NCI-H2107 treated with DMSO at 0.1 percent for 48 hours (cell line): Measurements from ENCODE around the gene TSPYL4.

Experiments used
- DNase-seq: peaks from one replicate; lab custom pipeline; 2025; ENCODE audit not compliant: unreplicated experiment; lab: John Stamatoyannopoulos, UW

TSPYL4 gene

GRCh38 chr6:116271149-116271708, 17.4 kb upstream of the TSPYL4 start:
- no peak for DNase-seq

GRCh38 chr6:116268589-116269293, 14.9 kb upstream of the TSPYL4 start:
- DNase-seq: peak; percentile 84

GRCh38 chr6:116267836-116268588, 14.1 kb upstream of the TSPYL4 start:
- no peak for DNase-seq

GRCh38 chr6:116266803-116267202, 12.9 kb upstream of the TSPYL4 start:
- no peak for DNase-seq

- no peak for DNase-seq
Measured at GRCh38 chr6:116265041-116265829, 11.4 kb upstream of the TSPYL4 start.

- no peak for DNase-seq
Measured at GRCh38 chr6:116263353-116263752, 9.5 kb upstream of the TSPYL4 start.

GRCh38 chr6:116258520-116258919, 4.6 kb upstream of the TSPYL4 start:
- no peak for DNase-seq

GRCh38 chr6:116256694-116257093, 2.8 kb upstream of the TSPYL4 start:
- DNase-seq: no peak

GRCh38 chr6:116255246-116255800, 1.4 kb upstream of the TSPYL4 start:
- no peak for DNase-seq

- DNase-seq: no peak
Measured at GRCh38 chr6:116254297-116255056, 602 bp upstream of the TSPYL4 start.

- DNase-seq: no peak
Measured at GRCh38 chr6:116253188-116253504, 729 bp downstream of the TSPYL4 start.

GRCh38 chr6:116251568-116252384, 2.1 kb downstream of the TSPYL4 start:
- DNase-seq: no peak

GRCh38 chr6:116248577-116248976, 5.3 kb downstream of the TSPYL4 start:
- DNase-seq: no peak

- no peak for DNase-seq
Measured at GRCh38 chr6:116247285-116247684, 6.6 kb downstream of the TSPYL4 start.

- DNase-seq: no peak
Measured at GRCh38 chr6:116246089-116246488, 7.8 kb downstream of the TSPYL4 start.

GRCh38 chr6:116244284-116244683, 9.6 kb downstream of the TSPYL4 start:
- no peak for DNase-seq

- DNase-seq: no peak
Measured at GRCh38 chr6:116239856-116240255, 14.0 kb downstream of the TSPYL4 start.

GRCh38 chr6:116239256-116239655, 14.6 kb downstream of the TSPYL4 start:
- DNase-seq: no peak

GRCh38 chr6:116238083-116238482, 15.8 kb downstream of the TSPYL4 start:
- DNase-seq: no peak

GRCh38 chr6:116234689-116235088, 19.2 kb downstream of the TSPYL4 start:
- no peak for DNase-seq
